ENCODE data around the gene CEP76. TPM values are rescaled to one million over a fixed set of nuclear protein-coding genes. Genes with fewer than 3 reads are reported as not detected.

Gene CEP76
- total RNA-seq (2014; rRNA removed; shearing (Covaris generic)) (17.9 and 25.9 TPM in 2 replicates), polyA plus RNA-seq (2016; fragmentation: Nextera tagmentation; extraction: Ambion mirVana) (10.4 and 11.2 TPM in 2 replicates)
- long read RNA-seq, transcript CEP76-201 (12 exons, 2,939 nt) = major isoform, 7 of 13 reads
- long read RNA-seq, partial matches to known transcripts = 1 of 13 reads
- long read RNA-seq, other reads (novel, unspliced or antisense) = 3 of 13 reads

- Histone ChIP-seq H3K4me2 (peak within 1 kb of the TSS; percentile 93), H4K20me1 (replicated peaks; ENCODE audit: insufficient read depth) (peaks cover 17% of the 10 kb centered on the region; the same call in 1 of the 2 replicates), H3K9me2 (ENCODE audit: insufficient read depth) (no peaks in the 10 kb centered on the region), H3K4me1 (ENCODE audit: insufficient read depth) (peaks cover 13% of the 10 kb centered on the region; the same call in 1 of the 2 replicates), H3F3A (replicated peaks; ENCODE audit: low read depth) (peaks cover 11% of the 10 kb centered on the region; the same call in 1 of the 2 replicates), H3K4me3 (peak within 1 kb of the TSS; percentile 81), H3K27ac (ENCODE audit: low read depth) (peak within 1 kb of the TSS; percentile 95), H3K79me2 (replicated peaks; ENCODE audit: insufficient read depth) (peaks cover 67% of the 10 kb centered on the region), H2AFZ (peak within 1 kb of the TSS; percentile 94), H3K27me3 (ENCODE audit: insufficient read depth) (no peaks in the 10 kb centered on the region), H3K36me3 (ENCODE audit: insufficient read depth) (peaks cover 20% of the 10 kb centered on the region)
- Mint-ChIP-seq H3K36me3 (ENCODE audit: low read depth) (peaks cover 33% of the 10 kb centered on the region), H3K27ac (peak within 1 kb of the TSS; percentile 100), H3K4me3 (peak within 1 kb of the TSS; percentile 95), H3K27me3 (ENCODE audit: insufficient read depth, low read depth, poor library complexity) (peaks cover 8% of the 10 kb centered on the region), H3K4me1 (peaks cover 23% of the 10 kb centered on the region), H3K9me3 (peaks cover 6% of the 10 kb centered on the region; the same call in 1 of the 3 replicates)
- DNase-seq (ENCODE audit: low spot score) = peak; percentile 90
- ATAC-seq = peak; percentile 92
- TF ChIP-seq ZNF462 (CRISPR knock-in tag; IDR thresholded peaks at IDR 0.05) (no peak), CREB1 (CRISPR knock-in tag; IDR thresholded peaks at IDR 0.05; ENCODE audit: low read depth) (peak; percentile 75), POLR2AphosphoS5 (IDR thresholded peaks at IDR 0.05; ENCODE audit: low read depth) (peak; percentile 73), STAT1 (IDR thresholded peaks at IDR 0.05; ENCODE audit: unreplicated experiment) (no peak), EZH2phosphoT487 (IDR thresholded peaks at IDR 0.05; ENCODE audit: unreplicated experiment) (no peak)
- TF ChIP-seq, protein P1, sequence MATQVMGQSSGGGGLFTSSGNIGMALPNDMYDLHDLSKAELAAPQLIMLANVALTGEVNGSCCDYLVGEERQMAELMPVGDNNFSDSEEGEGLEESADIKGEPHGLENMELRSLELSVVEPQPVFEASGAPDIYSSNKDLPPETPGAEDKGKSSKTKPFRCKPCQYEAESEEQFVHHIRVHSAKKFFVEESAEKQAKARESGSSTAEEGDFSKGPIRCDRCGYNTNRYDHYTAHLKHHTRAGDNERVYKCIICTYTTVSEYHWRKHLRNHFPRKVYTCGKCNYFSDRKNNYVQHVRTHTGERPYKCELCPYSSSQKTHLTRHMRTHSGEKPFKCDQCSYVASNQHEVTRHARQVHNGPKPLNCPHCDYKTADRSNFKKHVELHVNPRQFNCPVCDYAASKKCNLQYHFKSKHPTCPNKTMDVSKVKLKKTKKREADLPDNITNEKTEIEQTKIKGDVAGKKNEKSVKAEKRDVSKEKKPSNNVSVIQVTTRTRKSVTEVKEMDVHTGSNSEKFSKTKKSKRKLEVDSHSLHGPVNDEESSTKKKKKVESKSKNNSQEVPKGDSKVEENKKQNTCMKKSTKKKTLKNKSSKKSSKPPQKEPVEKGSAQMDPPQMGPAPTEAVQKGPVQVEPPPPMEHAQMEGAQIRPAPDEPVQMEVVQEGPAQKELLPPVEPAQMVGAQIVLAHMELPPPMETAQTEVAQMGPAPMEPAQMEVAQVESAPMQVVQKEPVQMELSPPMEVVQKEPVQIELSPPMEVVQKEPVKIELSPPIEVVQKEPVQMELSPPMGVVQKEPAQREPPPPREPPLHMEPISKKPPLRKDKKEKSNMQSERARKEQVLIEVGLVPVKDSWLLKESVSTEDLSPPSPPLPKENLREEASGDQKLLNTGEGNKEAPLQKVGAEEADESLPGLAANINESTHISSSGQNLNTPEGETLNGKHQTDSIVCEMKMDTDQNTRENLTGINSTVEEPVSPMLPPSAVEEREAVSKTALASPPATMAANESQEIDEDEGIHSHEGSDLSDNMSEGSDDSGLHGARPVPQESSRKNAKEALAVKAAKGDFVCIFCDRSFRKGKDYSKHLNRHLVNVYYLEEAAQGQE (IDR thresholded peaks at IDR 0.05; ENCODE audit: unreplicated experiment) = no peak
- TF ChIP-seq, protein P2, sequence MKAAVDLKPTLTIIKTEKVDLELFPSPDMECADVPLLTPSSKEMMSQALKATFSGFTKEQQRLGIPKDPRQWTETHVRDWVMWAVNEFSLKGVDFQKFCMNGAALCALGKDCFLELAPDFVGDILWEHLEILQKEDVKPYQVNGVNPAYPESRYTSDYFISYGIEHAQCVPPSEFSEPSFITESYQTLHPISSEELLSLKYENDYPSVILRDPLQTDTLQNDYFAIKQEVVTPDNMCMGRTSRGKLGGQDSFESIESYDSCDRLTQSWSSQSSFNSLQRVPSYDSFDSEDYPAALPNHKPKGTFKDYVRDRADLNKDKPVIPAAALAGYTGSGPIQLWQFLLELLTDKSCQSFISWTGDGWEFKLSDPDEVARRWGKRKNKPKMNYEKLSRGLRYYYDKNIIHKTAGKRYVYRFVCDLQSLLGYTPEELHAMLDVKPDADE (IDR thresholded peaks at IDR 0.05) = peak; percentile 61
Measured at GRCh38 chr18:12702221-12703095, at the start of gene CEP76, which contains the start of gene PSMG2. TSS of gene CEP76 (minus strand) at chr18:12702723. CDS start at chr18:12702548, 175 bp downstream. TSS of gene PSMG2 (plus strand) at chr18:12703042. CDS start at chr18:12703108, 66 bp downstream.
